GM12864 (cell line): ENCODE data around the gene HAPLN1.

ENCODE experiments used
- DNase-seq: peaks from one replicate; pipeline ENCODE4 v3.0.0-alpha.2; 2011; ENCODE audit warnings: low read depth
- H3K4me3 ChIP-seq: 2 replicates; pipeline ENCODE4 v1.5.1; 2011; ENCODE audit warnings: mild to moderate bottlenecking, low read depth, low read length, control low read depth
- TF ChIP-seq, protein P1 (sequence below): IDR thresholded peaks from 2 replicates; pipeline ENCODE4 v1.5.1; 2011; ENCODE audit warnings: low read depth, mild to moderate bottlenecking, moderate library complexity, low read length, control low read depth, inconsistent platforms; ENCODE audit errors: missing control alignments

The HAPLN1 gene

DNA sequence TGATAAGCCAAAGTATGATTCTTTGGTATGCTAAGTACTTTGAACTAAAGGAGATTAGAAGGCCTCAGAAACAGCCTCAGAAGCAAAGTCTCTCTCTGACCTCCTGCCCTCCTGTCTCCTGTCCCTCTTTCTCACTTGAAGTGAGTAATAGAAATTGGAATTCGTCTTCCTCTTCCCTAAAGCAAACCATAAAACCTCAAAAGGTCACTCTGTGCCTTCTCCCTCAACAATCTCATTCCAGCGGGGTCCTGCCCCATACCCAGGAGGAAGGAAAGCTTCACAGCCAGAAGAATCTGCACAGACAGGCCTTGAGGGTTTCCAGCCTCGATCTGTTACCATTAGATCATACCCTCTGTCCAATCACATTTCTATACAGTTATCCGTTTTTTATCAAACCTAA is 87.8 kb downstream of the HAPLN1 start:
- DNase-seq = no peak
- TF ChIP-seq, protein P1, sequence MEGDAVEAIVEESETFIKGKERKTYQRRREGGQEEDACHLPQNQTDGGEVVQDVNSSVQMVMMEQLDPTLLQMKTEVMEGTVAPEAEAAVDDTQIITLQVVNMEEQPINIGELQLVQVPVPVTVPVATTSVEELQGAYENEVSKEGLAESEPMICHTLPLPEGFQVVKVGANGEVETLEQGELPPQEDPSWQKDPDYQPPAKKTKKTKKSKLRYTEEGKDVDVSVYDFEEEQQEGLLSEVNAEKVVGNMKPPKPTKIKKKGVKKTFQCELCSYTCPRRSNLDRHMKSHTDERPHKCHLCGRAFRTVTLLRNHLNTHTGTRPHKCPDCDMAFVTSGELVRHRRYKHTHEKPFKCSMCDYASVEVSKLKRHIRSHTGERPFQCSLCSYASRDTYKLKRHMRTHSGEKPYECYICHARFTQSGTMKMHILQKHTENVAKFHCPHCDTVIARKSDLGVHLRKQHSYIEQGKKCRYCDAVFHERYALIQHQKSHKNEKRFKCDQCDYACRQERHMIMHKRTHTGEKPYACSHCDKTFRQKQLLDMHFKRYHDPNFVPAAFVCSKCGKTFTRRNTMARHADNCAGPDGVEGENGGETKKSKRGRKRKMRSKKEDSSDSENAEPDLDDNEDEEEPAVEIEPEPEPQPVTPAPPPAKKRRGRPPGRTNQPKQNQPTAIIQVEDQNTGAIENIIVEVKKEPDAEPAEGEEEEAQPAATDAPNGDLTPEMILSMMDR = no peak
- no peak overlapping the region for H3K4me3 ChIP-seq

DNA sequence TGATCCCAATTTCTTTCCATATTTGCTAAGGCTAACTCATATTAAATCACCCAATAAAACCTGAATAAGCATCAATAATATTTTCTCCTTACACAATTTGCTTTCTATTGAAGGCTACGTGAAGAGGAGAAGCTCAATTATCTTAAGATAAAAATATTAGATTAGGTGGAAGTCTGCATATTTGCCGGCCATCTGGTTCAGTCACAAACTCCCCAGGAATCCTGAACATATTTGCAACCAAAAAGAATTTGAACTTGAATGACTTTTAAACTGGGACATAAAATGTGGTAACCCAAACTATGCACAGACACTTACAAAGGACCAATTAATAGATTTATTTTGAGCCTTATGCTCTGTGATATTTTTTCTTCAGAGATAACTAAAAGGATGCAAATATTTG is 92.3 kb downstream of the HAPLN1 start:
- no peak overlapping the region for H3K4me3 ChIP-seq
- TF ChIP-seq, protein P1 = no peak
- DNase-seq = no peak

DNA sequence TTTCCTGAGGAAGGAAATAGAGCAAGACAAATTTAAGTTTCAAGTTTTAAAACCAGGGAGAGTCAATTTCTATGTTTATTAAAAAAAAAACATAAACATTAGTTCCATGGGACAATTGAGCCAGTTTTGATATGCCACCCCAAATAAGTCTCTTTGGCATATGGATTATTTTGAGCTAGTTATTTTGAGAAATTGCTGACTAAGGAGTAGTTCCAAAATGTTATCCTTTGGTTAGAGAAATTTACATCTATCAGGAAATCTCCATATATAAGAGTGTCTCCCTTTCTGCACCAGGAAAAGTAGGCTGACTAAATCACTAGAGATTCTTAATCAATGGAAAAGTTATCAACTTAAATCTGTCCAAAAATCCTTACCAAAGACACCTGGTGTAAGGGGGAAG is 105.8 kb downstream of the HAPLN1 start:
- H3K4me3 ChIP-seq = no peak overlapping the region
- TF ChIP-seq, protein P1 = no peak
- DNase-seq = no peak

DNA sequence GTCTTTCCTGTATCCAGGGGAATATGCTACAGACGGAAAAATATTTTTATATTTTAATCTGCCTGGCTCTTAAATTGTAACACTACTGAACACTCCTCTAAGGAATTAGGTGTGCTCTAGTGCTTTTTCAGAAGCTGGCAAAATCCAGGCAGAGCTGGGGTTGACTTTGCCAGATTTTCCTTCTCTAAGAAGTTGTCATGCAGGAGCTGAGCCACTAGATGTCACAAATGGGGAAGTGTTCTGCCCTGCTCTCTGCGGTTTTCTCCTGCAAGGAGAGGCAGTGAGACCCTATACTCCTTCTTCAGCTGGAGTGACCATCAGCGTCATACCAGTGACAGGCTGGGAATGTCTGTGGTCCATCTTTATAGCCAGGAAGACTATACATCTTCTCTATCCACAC is 112.5 kb downstream of the HAPLN1 start:
- TF ChIP-seq, protein P1 = peak; percentile 66
- no peak for DNase-seq
- no peak overlapping the region for H3K4me3 ChIP-seq

DNA sequence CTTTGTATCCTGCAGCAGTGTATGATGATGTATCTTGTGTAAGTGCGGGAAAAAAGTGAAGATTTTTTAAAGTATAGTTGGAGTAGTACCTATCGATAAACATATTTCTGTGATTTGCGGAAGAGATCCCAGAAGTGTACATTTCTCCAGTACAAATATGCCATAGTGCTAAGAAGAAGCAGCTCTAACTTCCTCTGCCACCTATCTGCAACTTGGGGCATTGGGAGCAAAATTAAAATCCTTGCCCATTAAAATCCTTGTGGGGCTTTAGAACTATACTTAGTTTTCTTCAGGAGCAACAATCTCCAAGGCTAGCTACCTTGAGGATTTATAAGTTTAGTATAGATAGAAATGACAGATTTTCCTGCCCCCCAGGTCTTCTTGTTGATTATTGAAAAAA is 125.4 kb downstream of the HAPLN1 start:
- no peak overlapping the region for H3K4me3 ChIP-seq
- TF ChIP-seq, protein P1 = no peak
- no peak for DNase-seq

DNA sequence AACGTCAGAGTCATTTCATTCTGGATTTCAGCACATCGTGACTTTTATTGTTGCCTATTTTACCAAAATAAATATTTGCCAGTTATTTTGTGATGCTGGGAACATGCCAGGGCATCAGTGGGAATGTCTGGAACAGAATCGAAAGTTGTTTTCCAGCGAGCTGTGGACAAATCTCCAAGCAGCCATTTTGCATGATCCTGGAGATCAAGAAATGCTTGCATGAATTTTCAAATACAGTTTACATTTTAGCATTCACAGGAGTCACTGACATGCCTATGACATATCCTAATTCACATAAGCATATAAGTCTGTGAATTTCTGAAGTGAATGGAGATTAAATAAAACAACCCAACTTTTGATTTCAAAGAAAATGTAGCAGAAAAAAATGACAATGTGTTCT is 129.7 kb downstream of the HAPLN1 start:
- TF ChIP-seq, protein P1 = no peak
- no peak overlapping the region for H3K4me3 ChIP-seq
- no peak for DNase-seq

DNA sequence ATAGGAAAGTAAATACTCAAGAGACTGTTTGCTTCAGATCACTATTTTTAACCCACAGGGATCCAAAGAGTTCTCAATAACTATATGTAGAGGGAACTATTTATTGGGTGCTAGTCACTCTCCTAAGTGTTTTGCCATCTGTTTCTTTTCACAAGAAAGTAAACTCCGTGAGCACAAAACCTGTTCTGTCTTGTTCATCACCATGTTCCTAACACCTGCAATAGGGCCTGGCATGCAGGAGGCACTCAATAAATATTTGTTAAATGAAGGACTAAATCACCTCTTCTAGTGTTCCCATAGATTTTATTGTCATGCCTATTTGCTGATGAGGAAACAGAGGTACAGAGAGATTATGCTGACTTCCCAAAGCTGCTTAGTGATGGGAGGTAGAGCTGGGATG is 130.9 kb downstream of the HAPLN1 start:
- no peak for DNase-seq
- no peak overlapping the region for H3K4me3 ChIP-seq
- TF ChIP-seq, protein P1 = no peak
